ENCODE measurements around the gene SH3GLB2. TPM values are rescaled to one million over a fixed set of nuclear protein-coding genes. Genes with fewer than 3 reads are reported as not detected.

SH3GLB2 gene
- total RNA-seq, 4 donors from 2014 or later, result 89.5 to 139 (median 93.7) TPM

DNA sequence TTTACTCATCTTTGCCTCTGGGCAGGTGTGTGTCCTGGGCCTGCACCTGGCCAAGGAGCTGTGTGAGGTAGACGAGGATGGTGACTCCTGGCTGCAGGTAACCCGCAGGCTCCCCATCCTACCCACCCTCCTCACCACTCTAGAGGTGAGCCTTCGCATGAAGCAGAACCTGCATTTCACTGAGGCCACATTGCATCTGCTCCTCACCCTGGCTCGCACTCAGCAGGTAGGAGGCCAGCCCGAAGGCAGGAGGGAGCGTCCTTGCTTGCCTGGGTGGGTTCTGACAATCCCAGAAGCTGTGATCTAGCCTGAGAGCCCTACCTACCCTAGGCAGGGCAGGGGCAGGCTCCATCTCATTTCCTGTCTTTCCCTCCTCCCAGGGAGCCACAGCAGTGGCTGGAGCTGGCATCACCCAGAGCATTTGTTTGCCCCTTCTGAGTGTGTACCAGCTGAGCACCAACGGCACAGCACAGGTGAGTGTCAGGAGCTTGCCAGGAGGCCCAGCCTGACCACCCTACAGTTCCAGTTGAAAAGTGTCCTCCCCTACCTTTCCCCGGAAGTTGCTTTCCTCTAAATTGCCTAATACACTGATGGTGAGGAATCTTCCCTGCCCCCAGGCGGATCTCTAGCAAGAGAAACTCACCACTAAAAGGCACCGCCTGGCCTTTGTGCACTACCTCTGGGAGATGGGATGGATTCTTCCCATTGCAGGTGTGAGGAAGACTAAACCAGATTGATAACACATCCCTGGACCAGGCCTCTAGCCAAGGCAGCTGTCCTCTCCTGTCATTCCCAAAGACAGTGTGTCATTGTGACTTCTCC is 26.4 kb downstream of the SH3GLB2 start:
- peaks cover 28 to 82% of the 10 kb centered on the region in 2 donors for H3K36me3 ChIP-seq
- 97 to 100% methylated on average over 9 to 10 of the region's 10 CpGs for WGBS, 2 donors
- no peak overlapping the region for H3K27ac ChIP-seq
- TF ChIP-seq POLR2A (IDR thresholded peaks at IDR 0.05), result no peak
- TF ChIP-seq CTCF (IDR thresholded peaks at IDR 0.05), result no peak
- no peaks in the 10 kb centered on the region for H3K27me3 ChIP-seq
- DNase-seq, result no peak
- no peaks in the 10 kb centered on the region for H3K9me3 ChIP-seq
- intact Hi-C loops (cut with DNase I), result no loop called here
- H3K4me1 ChIP-seq, result no peaks in the 10 kb centered on the region
- H3K4me3 ChIP-seq (replicated peaks in 1 of 3), result no peak overlapping the region

GRCh38 chr9:128999581-129000206 is 28.4 kb downstream of the SH3GLB2 start:
- Histone ChIP-seq H3K27me3 (no peaks in the 10 kb centered on the region), H3K27ac (no peak overlapping the region), H3K4me3 (replicated peaks in 1 of 3) (no peak overlapping the region), H3K36me3 (peaks cover 43 to 89% of the 10 kb centered on the region in 2 donors), H3K4me1 (no peaks in the 10 kb centered on the region), H3K9me3 (no peaks in the 10 kb centered on the region)
- TF ChIP-seq CTCF (IDR thresholded peaks at IDR 0.05) (no peak), POLR2A (IDR thresholded peaks at IDR 0.05) (no peak)
- WGBS, 2 donors, result 88 to 95% methylated on average over 13 of the region's 13 CpGs
- intact Hi-C loops (cut with DNase I), result no loop called here
- DNase-seq, result no peak

DNA sequence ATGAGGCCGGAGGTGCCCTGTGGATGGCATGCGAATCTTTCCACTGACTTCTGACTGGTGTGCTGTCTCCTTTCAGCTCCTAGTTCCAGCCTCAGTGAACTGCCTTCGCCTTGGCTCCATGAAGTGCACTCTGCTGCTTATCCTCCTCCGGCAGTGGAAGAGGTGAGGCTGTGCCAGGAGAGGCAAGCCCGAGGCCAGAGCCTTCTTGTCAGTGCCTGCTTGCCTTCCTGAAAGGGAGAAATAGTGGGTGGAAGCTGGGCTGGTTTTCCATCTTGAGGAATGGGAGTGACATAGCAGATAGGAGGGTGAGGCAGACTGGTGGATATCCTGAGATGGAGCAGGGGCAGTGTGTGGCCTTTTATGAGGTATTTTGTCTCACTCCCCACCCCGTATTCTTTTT is 29.7 kb downstream of the SH3GLB2 start:
- WGBS, 2 donors, result 93 to 96% methylated on average over 6 of the region's 6 CpGs
- no peak overlapping the region for H3K27ac ChIP-seq
- intact Hi-C loops (cut with DNase I), result no loop called here
- no peak for TF ChIP-seq POLR2A (IDR thresholded peaks at IDR 0.05)
- no peak for TF ChIP-seq CTCF (IDR thresholded peaks at IDR 0.05)
- H3K9me3 ChIP-seq, result no peaks in the 10 kb centered on the region
- H3K27me3 ChIP-seq, result no peaks in the 10 kb centered on the region
- H3K4me3 ChIP-seq (replicated peaks in 1 of 3), result no peak overlapping the region
- H3K36me3 ChIP-seq, result peaks cover 53 to 96% of the 10 kb centered on the region in 2 donors
- H3K4me1 ChIP-seq, result no peaks in the 10 kb centered on the region
- no peak for DNase-seq

DNA sequence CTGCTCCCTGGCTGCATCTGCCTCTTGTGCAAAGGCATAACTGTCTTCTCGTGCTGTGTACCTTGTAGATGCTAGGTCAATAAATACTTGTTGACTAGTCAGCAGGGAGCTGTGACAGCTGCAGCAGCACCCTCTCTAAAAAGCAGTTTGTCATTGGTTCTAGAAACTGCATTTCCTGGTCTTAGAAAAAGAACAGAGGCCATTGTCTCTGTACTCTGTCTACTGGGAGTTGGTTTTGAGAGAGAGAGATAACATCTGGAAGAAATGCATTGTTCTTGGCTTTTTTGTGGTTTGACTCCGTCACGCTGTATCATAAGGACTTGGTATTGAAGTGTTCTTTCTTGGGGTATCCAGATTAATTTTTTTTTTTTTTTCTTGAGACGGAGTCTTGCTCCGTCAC is 32.3 kb downstream of the SH3GLB2 start:
- WGBS, 2 donors, result 75 to 94% methylated on average over 4 to 5 of the region's 5 CpGs
- no peak for DNase-seq

More for the DNA sequence above, 32.3 kb downstream of the SH3GLB2 start:
- Histone ChIP-seq H3K36me3 (peaks cover 39 to 91% of the 10 kb centered on the region in 2 donors), H3K4me3 (replicated peaks in 1 of 3) (no peak overlapping the region), H3K9me3 (no peaks in the 10 kb centered on the region), H3K27me3 (no peaks in the 10 kb centered on the region), H3K4me1 (no peaks in the 10 kb centered on the region), H3K27ac (no peak overlapping the region)
- intact Hi-C loops (cut with DNase I), result no loop called here
- TF ChIP-seq POLR2A (IDR thresholded peaks at IDR 0.05) (no peak), CTCF (IDR thresholded peaks at IDR 0.05) (no peak)
